Measurements from ENCODE around the gene SLC9A8. TPM values are rescaled to one million over a fixed set of nuclear protein-coding genes. Genes with fewer than 3 reads are reported as not detected.

Gene SLC9A8
- total RNA-seq, 1 donor: 7.3 TPM

GRCh38 chr20:49818816-49819215 is 6.2 kb downstream of the SLC9A8 start:
- TF ChIP-seq CTCF (IDR thresholded peaks at IDR 0.05; ENCODE audit: insufficient read depth, low read depth, low read length): no peak
- H3K4me3 ChIP-seq (ENCODE audit: low read depth, low read length): no peak overlapping the region
- no peak for DNase-seq (ENCODE audit: low read depth)

GRCh38 chr20:49819702-49820101 is 7.1 kb downstream of the SLC9A8 start:
- no peak for TF ChIP-seq CTCF (IDR thresholded peaks at IDR 0.05; ENCODE audit: insufficient read depth, low read depth, low read length)
- DNase-seq (ENCODE audit: low read depth): no peak
- no peak overlapping the region for H3K4me3 ChIP-seq (ENCODE audit: low read depth, low read length)

- H3K4me3 ChIP-seq (ENCODE audit: low read depth, low read length): no peak overlapping the region
- TF ChIP-seq CTCF (IDR thresholded peaks at IDR 0.05; ENCODE audit: insufficient read depth, low read depth, low read length): no peak
- peak; percentile 64 for DNase-seq (ENCODE audit: low read depth)
These were observed 8.8 kb downstream of the SLC9A8 start for GRCh38 chr20:49821381-49821780.

- H3K4me3 ChIP-seq (ENCODE audit: low read depth, low read length): no peak overlapping the region
- TF ChIP-seq CTCF (IDR thresholded peaks at IDR 0.05; ENCODE audit: insufficient read depth, low read depth, low read length): peak; percentile 47
- DNase-seq (ENCODE audit: low read depth): peak; percentile 79
These were observed 9.3 kb downstream of the SLC9A8 start for GRCh38 chr20:49821870-49822331.

GRCh38 chr20:49823152-49823847 is 10.7 kb downstream of the SLC9A8 start:
- TF ChIP-seq CTCF (IDR thresholded peaks at IDR 0.05; ENCODE audit: insufficient read depth, low read depth, low read length): no peak
- peak; percentile 33 for DNase-seq (ENCODE audit: low read depth)
- no peak overlapping the region for H3K4me3 ChIP-seq (ENCODE audit: low read depth, low read length)

GRCh38 chr20:49824206-49824605 is 11.6 kb downstream of the SLC9A8 start:
- no peak for TF ChIP-seq CTCF (IDR thresholded peaks at IDR 0.05; ENCODE audit: insufficient read depth, low read depth, low read length)
- DNase-seq (ENCODE audit: low read depth): peak; percentile 20

More at GRCh38 chr20:49824206-49824605, 11.6 kb downstream of the SLC9A8 start:
- no peak overlapping the region for H3K4me3 ChIP-seq (ENCODE audit: low read depth, low read length)
